Measurements from ENCODE around the gene SHH. TPM values are rescaled to one million over a fixed set of nuclear protein-coding genes. Genes with fewer than 3 reads are reported as not detected.

The SHH gene
- total RNA-seq, 1 donor from 2014 or later: 0.58 TPM

DNA sequence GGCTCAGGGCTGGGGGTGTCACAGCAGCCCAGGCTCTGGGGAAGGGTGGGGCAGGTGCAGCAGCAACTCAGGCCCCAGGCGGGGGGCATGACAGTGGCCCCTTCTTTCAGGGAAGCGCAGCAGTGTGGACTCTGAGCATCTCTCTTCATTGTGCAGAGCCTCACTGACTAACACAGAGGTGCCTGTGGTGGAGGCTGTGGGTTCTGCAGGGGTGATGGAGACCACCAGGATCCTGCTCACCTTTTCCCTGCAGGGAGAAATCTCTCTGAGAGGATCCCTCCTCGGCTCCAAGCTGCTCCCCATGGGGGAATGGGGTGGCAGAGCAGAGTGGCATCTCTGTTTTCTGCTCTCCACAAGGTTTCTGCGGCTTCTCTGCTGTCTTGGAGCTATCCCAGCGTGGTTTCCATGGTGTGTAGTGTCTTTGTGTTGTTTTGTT is 37.8 kb upstream of the SHH start:
- TF ChIP-seq, protein P1, sequence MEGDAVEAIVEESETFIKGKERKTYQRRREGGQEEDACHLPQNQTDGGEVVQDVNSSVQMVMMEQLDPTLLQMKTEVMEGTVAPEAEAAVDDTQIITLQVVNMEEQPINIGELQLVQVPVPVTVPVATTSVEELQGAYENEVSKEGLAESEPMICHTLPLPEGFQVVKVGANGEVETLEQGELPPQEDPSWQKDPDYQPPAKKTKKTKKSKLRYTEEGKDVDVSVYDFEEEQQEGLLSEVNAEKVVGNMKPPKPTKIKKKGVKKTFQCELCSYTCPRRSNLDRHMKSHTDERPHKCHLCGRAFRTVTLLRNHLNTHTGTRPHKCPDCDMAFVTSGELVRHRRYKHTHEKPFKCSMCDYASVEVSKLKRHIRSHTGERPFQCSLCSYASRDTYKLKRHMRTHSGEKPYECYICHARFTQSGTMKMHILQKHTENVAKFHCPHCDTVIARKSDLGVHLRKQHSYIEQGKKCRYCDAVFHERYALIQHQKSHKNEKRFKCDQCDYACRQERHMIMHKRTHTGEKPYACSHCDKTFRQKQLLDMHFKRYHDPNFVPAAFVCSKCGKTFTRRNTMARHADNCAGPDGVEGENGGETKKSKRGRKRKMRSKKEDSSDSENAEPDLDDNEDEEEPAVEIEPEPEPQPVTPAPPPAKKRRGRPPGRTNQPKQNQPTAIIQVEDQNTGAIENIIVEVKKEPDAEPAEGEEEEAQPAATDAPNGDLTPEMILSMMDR (IDR thresholded peaks at IDR 0.05; ENCODE audit: unreplicated experiment): no peak
- H3K27me3 Mint-ChIP-seq (ENCODE audit: low read depth): peaks cover 21% of the 10 kb centered on the region
- no peak for DNase-seq (ENCODE audit: low spot score in 2 of 2, unreplicated experiment in 2 of 2)
- no peaks in the 10 kb centered on the region for H3K4me1 Mint-ChIP-seq
- H3K27ac Mint-ChIP-seq: no peak overlapping the region
- H3K9me3 Mint-ChIP-seq: peaks cover 5% of the 10 kb centered on the region
- H3K36me3 Mint-ChIP-seq: no peaks in the 10 kb centered on the region
- H3K4me3 Mint-ChIP-seq: no peak overlapping the region

- Mint-ChIP-seq H3K36me3 (no peaks in the 10 kb centered on the region), H3K4me1 (no peaks in the 10 kb centered on the region), H3K9me3 (no peaks in the 10 kb centered on the region), H3K27me3 (ENCODE audit: low read depth) (peaks cover 19% of the 10 kb centered on the region), H3K27ac (no peak overlapping the region), H3K4me3 (no peak overlapping the region)
- DNase-seq (ENCODE audit: low spot score in 2 of 2, unreplicated experiment in 2 of 2): no peak
- TF ChIP-seq, protein P1 (IDR thresholded peaks at IDR 0.05; ENCODE audit: unreplicated experiment): no peak
These were observed 36.7 kb upstream of the SHH start for GRCh38 chr7:155848691-155849669.

DNA sequence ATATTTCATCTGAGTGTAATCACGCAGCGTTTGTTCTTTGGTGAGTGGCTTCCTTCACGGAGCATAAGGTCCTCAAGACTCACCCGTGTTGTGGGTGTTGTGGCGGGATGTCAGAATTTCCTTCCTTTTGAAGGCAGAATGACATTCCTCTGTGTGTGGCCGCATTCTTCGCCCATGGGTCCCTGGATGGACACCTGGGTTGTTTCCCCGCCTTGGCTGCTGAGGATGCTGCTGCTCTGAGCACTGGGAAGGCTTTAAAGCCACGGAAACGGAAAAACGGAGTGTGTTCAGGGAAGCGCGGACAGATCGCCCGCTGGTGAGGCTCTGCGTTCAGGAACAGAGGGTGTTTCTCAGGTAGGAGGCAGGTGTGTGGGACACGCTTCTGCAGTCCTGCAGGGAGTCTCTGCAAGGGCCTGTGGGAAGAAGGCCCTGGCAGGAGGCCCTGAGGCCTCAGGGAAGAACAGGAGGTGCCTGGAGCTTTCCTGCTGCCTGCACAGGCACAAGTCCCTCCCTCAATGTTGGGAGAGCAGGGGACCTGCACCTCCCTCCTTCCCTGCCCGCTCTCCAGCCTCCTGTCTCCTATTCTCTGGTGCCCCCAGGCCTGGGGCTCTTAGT is 35.7 kb upstream of the SHH start:
- DNase-seq (ENCODE audit: low spot score in 2 of 2, unreplicated experiment in 2 of 2): no peak
- Mint-ChIP-seq H3K4me1 (no peaks in the 10 kb centered on the region), H3K9me3 (no peaks in the 10 kb centered on the region), H3K27me3 (ENCODE audit: low read depth) (peaks cover 17% of the 10 kb centered on the region), H3K4me3 (no peak overlapping the region), H3K36me3 (no peaks in the 10 kb centered on the region), H3K27ac (no peak overlapping the region)
- TF ChIP-seq, protein P1 (IDR thresholded peaks at IDR 0.05; ENCODE audit: unreplicated experiment): no peak

- H3K27ac Mint-ChIP-seq: no peak overlapping the region
- H3K36me3 Mint-ChIP-seq: no peaks in the 10 kb centered on the region
- no peaks in the 10 kb centered on the region for H3K4me1 Mint-ChIP-seq
- no peaks in the 10 kb centered on the region for H3K9me3 Mint-ChIP-seq
- no peak for DNase-seq (ENCODE audit: low spot score in 2 of 2, unreplicated experiment in 2 of 2)
- H3K27me3 Mint-ChIP-seq (ENCODE audit: low read depth): peaks cover 12% of the 10 kb centered on the region
- TF ChIP-seq, protein P1 (IDR thresholded peaks at IDR 0.05; ENCODE audit: unreplicated experiment): no peak
- no peak overlapping the region for H3K4me3 Mint-ChIP-seq
These were observed 34.7 kb upstream of the SHH start for GRCh38 chr7:155846936-155847335.

- TF ChIP-seq, protein P1 (IDR thresholded peaks at IDR 0.05; ENCODE audit: unreplicated experiment): no peak
- Mint-ChIP-seq H3K36me3 (no peaks in the 10 kb centered on the region), H3K4me1 (no peaks in the 10 kb centered on the region), H3K27ac (no peak overlapping the region), H3K4me3 (no peak overlapping the region), H3K27me3 (ENCODE audit: low read depth) (peaks cover 10% of the 10 kb centered on the region), H3K9me3 (no peaks in the 10 kb centered on the region)
- no peak for DNase-seq (ENCODE audit: low spot score in 2 of 2, unreplicated experiment in 2 of 2)
These were observed 33.9 kb upstream of the SHH start for GRCh38 chr7:155846156-155846555.
